GM21528 (cell line): ENCODE data around the gene AOPEP.

ENCODE experiments used
- ATAC-seq: cut with Tn5 transposase; IDR thresholded peaks from one replicate; pipeline ENCODE4 v1.9.1; 2021; ENCODE audit warnings: mild to moderate bottlenecking, moderate library complexity; ENCODE audit not compliant: unreplicated experiment, low FRiP score

The AOPEP gene

GRCh38 chr9:95118596-95118995 is 392.1 kb downstream of the AOPEP start:
- ATAC-seq, result no peak

GRCh38 chr9:95120781-95121370 is 394.4 kb downstream of the AOPEP start:
- no peak for ATAC-seq

GRCh38 chr9:95124582-95125367 is 398.3 kb downstream of the AOPEP start:
- no peak for ATAC-seq

- ATAC-seq, result no peak
These were observed 399.2 kb downstream of the AOPEP start for GRCh38 chr9:95125652-95126051.

- ATAC-seq, result no peak
These were observed 400.2 kb downstream of the AOPEP start for GRCh38 chr9:95126739-95127138.

- ATAC-seq, result no peak
These were observed 401.0 kb downstream of the AOPEP start for GRCh38 chr9:95127249-95128176.

- ATAC-seq, result no peak
These were observed 401.7 kb downstream of the AOPEP start for GRCh38 chr9:95128177-95128524.

GRCh38 chr9:95129476-95130291 is 403.2 kb downstream of the AOPEP start:
- ATAC-seq, result no peak

- no peak for ATAC-seq
These were observed 404.0 kb downstream of the AOPEP start for GRCh38 chr9:95130484-95130883.

GRCh38 chr9:95131023-95131943 is 404.8 kb downstream of the AOPEP start:
- no peak for ATAC-seq

GRCh38 chr9:95132366-95133324 is 406.1 kb downstream of the AOPEP start:
- no peak for ATAC-seq

GRCh38 chr9:95133325-95133705 is 406.8 kb downstream of the AOPEP start:
- no peak for ATAC-seq

GRCh38 chr9:95134457-95134881 is 408.0 kb downstream of the AOPEP start:
- ATAC-seq, result no peak

- no peak for ATAC-seq
These were observed 409.3 kb downstream of the AOPEP start for GRCh38 chr9:95135756-95136155.
